T-helper 1 cell treated with Interleukin-12 subunit alpha and Interleukin-12 subunit beta and Interleukin-4 antibody, amounts not matched to agents 30 μg/mL and 1 μg/mL, for 36 hours (primary cell): ENCODE results near the gene ERI3.
A peak's percentile ranks its signal among the peaks of the same experiment; 100 is the strongest.

ENCODE experiments used
- H3K27ac Mint-ChIP-seq: one replicate; pipeline ENCODE4 v1.8.0; 2021; ENCODE audit warnings: mild to moderate bottlenecking, mixed read lengths
- H3K27me3 Mint-ChIP-seq: one replicate; pipeline ENCODE4 v1.8.0; 2021; ENCODE audit warnings: low read depth, mixed read lengths
- H3K36me3 Mint-ChIP-seq: one replicate; pipeline ENCODE4 v1.8.0; 2021; ENCODE audit warnings: low read depth, mixed read lengths
- H3K4me1 Mint-ChIP-seq: one replicate; pipeline ENCODE4 v1.8.0; 2021; ENCODE audit warnings: low read depth, mixed read lengths
- H3K4me3 Mint-ChIP-seq: one replicate; pipeline ENCODE4 v1.8.0; 2021; ENCODE audit warnings: mild to moderate bottlenecking, moderate library complexity, mixed read lengths
- H3K9me3 Mint-ChIP-seq: one replicate; pipeline ENCODE4 v1.8.0; 2021; ENCODE audit warnings: mixed read lengths

Gene ERI3

DNA sequence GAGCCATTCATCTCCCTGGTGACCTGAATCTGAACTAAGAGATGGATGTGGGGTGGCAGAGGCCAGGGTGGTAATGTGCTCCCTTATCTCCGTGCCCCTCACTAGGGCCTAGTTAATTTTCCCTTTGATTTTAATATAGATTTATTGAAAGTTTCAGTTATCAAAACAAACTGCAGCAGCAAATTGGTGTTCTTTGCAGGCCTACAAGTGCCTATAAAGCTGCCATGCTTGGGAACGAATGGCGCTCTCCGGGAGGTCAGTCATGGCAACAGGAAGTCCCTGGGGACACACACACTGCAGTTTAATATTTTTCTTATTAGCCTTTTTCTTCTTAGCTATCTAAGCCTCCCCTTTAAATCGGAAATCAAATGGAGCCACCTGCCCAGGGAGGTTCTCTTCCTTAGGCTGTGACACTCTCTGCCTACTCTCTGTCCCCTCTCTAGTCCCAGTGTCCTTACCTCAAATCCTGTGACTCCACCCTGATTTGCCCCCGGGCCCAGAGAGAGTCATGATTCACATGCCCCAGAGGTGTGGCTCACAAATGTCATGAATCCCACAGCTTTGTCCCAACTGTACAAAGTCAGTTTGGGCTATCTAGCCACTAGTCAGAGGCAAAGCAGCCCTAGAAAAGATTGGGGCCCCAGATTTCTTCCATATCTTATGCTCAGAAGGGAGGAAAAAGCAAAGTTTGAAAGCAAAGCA, 4.3 kb upstream of the ERI3 start:
- Mint-ChIP-seq H3K36me3 (no peaks in the 10 kb centered on the region), H3K27me3 (peaks cover 12% of the 10 kb centered on the region), H3K4me3 (no peak overlapping the region), H3K27ac (no peak overlapping the region), H3K9me3 (no peaks in the 10 kb centered on the region), H3K4me1 (peaks cover 9% of the 10 kb centered on the region)

DNA sequence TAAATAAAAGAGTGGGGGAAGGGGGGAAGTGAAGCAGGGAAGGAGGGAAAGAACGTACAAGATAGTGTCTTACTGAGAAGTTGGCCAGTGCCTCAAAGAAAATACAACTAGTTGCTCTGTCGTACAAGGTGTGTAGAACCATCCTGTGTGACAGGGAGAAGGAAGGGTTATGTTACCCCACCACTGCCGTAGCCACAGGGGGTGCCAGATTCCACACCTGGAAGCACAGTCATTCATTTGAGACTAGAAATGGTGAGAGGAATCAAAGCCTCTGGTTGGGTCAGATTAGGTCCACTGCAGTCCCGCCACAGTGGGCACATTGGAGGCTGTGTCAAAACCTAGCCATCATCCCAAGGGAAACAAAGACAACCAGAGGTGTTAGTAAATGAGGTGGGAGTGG, 2.7 kb upstream of the ERI3 start:
- H3K4me3 Mint-ChIP-seq = no peak overlapping the region
- H3K27me3 Mint-ChIP-seq = peaks cover 1% of the 10 kb centered on the region
- no peaks in the 10 kb centered on the region for H3K9me3 Mint-ChIP-seq
- H3K27ac Mint-ChIP-seq = no peak overlapping the region
- H3K36me3 Mint-ChIP-seq = no peaks in the 10 kb centered on the region
- H3K4me1 Mint-ChIP-seq = peaks cover 25% of the 10 kb centered on the region

DNA sequence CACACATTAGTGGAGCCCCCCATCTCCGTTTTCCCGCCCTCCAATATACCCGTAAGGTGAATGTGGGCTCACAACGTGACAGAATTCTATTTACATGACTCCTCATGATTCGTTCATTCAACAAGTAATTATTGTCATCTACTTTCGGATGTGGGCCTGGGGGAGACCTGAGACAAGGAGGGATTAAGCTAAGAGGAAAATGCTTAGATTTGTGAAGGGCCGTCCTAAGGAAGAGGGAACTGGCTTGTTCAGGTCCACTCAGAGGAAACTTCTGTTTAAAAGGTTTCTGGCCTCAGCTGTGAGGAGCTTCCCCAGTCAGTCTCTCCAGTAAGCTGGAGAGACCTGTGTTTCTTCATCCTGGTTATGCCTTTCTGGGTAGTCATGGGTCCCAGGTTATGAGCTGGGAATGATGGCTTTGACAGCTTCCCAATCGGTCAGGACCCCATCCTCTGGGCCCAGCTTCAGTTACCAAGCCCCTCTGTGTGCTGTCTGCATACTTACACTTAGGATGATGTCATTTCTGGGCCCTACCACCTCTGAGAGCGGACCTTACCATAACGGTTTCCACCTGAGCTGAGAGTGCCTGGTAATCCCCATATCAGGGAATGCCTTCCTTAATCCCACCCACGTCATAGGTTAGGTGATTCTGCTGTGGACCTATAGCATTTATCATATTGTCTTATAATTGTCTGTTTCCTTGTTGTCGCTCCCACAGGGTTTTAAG, 687 bp upstream of the ERI3 start:
- Mint-ChIP-seq H3K27me3 (no peaks in the 10 kb centered on the region), H3K9me3 (no peaks in the 10 kb centered on the region), H3K36me3 (no peaks in the 10 kb centered on the region), H3K4me1 (peaks cover 27% of the 10 kb centered on the region), H3K27ac (peak overlapping the region; percentile 90), H3K4me3 (peak overlapping the region; percentile 95)

DNA sequence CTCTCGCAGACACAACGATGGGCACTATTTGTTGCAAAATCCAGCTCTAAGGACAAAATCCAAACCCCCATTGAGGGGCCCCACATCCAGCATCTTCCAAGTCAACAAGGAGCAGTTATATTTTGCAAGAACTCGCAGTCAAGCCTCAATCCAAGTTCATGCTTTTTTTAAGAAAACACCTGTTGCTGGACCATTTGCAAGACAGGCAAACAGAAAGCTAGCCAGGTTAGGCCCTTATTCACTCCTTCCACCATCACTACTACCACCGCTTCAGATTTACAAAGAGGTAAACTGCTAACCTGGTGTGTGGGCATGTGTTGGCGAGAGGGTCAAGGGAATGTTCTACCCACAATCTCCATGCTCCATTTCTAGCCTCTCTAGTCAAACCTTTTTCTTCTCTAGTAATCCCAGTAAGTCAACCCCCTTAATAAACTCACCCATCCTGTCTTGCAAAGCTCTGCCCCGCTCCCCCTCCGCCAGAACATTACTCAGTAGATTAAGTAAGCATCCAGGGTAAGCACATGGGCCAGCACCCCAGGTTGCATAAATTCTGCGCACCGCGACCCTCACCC, 703 bp downstream of the ERI3 start:
- H3K27ac Mint-ChIP-seq = peak overlapping the region; percentile 84
- no peaks in the 10 kb centered on the region for H3K36me3 Mint-ChIP-seq
- H3K4me1 Mint-ChIP-seq = peaks cover 27% of the 10 kb centered on the region
- H3K27me3 Mint-ChIP-seq = no peaks in the 10 kb centered on the region
- H3K4me3 Mint-ChIP-seq = peak overlapping the region; percentile 89
- H3K9me3 Mint-ChIP-seq = no peaks in the 10 kb centered on the region

DNA sequence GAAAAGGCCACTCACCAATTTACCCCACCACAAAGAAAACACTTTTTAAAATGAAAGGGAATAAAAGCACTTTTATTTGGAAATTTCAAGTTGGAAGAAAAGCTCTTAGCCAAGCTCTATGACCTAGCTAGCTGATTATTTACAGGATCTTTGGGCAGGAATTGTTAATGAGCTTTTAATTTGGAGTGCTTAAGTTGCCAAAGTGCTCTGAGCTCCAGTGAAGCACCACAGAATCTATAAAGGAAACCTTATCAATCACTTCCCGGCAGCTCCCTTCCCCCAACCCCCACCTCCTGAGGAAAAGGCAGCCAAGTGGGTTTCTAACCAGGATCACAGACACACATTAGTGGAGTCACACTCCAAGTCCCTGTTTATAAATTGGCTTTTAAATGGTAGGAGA, 1.5 kb downstream of the ERI3 start:
- Mint-ChIP-seq H3K9me3 (no peaks in the 10 kb centered on the region), H3K4me3 (peak overlapping the region; percentile 89), H3K27ac (no peak overlapping the region), H3K4me1 (peaks cover 27% of the 10 kb centered on the region), H3K27me3 (no peaks in the 10 kb centered on the region), H3K36me3 (no peaks in the 10 kb centered on the region)

DNA sequence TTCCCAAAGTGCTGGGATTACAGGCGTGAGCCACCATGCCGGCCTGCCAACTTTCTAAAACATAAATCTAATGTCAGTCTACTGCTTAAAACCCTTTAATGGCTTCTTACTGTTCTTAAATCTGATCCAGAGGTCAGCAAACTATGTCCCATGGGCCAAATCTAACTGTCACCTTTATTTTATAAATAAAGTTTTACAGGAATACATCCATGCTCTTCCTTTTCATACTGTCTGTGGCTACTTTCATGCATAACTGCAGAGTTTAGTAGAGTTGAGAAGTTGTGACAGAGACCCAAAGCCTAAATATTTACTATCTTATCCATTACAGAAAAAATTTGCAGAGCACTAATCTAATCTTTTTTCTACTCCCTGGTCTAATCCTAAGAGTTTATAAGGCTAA, 3.8 kb downstream of the ERI3 start:
- Mint-ChIP-seq H3K27me3 (no peaks in the 10 kb centered on the region), H3K27ac (no peak overlapping the region), H3K36me3 (no peaks in the 10 kb centered on the region), H3K4me3 (no peak overlapping the region), H3K4me1 (peaks cover 27% of the 10 kb centered on the region), H3K9me3 (no peaks in the 10 kb centered on the region)

DNA sequence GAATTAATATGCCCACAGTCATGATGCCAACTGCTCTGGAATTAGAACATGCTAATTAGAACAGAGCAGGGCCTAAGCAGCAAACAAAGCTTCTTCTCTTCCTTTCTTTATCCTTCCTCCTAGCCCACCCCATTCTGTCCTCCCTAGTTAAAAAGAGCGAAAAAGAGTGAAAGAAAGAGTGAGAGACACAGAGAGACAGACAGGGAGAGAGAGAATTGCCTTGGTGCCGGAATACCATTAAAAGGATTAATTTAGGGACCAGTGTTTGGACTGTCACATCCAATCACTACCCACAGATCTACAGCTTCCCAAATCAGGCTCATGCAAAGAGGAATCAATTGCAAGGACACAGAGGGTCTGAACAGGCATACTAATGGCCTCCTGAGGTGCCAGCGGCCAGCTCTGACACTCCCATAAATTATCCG, 7.0 kb downstream of the ERI3 start:
- Mint-ChIP-seq H3K4me1 (peaks cover 6% of the 10 kb centered on the region), H3K36me3 (no peaks in the 10 kb centered on the region), H3K9me3 (no peaks in the 10 kb centered on the region), H3K27me3 (no peaks in the 10 kb centered on the region), H3K4me3 (no peak overlapping the region), H3K27ac (no peak overlapping the region)

DNA sequence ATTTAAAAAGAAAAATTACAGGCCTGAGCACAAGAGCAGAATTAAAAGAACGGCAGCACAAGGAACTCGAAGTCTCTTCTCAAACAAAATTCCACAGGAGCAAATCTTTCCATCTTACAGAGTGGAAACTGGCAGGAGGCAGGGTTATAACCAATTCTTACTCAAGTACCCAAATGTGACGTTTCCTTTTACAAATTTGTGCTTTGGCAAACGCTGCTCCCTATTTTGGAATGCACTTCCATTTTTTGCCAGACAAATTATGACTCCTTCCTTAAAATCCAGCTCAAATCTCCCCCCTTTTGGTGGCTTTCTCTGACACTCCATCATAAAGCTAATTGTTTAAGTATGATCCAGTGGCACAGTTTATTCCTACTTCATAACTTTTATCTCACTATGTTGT, 7.8 kb downstream of the ERI3 start:
- H3K9me3 Mint-ChIP-seq = no peaks in the 10 kb centered on the region
- H3K36me3 Mint-ChIP-seq = no peaks in the 10 kb centered on the region
- no peak overlapping the region for H3K27ac Mint-ChIP-seq
- no peaks in the 10 kb centered on the region for H3K27me3 Mint-ChIP-seq
- H3K4me1 Mint-ChIP-seq = no peaks in the 10 kb centered on the region
- no peak overlapping the region for H3K4me3 Mint-ChIP-seq

DNA sequence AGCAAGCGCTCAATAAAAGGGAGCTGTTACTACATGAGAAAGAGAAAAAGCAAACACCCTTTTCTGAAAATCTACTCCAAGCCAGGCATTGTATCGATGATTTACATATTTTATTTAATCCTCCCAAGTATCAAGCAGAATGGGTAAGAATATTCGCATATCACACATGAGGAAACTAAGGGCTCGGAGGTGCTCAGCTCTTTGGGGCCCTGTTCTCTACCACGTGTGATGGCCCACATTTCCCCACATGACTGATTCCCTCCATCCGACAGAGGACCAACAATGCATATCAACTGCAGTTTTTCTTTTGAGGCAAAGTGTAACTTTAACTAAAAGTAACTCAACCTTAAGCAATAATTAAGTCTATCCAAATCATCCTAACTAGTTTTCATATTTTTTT, 8.2 kb downstream of the ERI3 start:
- no peaks in the 10 kb centered on the region for H3K36me3 Mint-ChIP-seq
- no peaks in the 10 kb centered on the region for H3K9me3 Mint-ChIP-seq
- no peaks in the 10 kb centered on the region for H3K27me3 Mint-ChIP-seq
- H3K4me1 Mint-ChIP-seq = no peaks in the 10 kb centered on the region
- H3K27ac Mint-ChIP-seq = no peak overlapping the region
- no peak overlapping the region for H3K4me3 Mint-ChIP-seq

DNA sequence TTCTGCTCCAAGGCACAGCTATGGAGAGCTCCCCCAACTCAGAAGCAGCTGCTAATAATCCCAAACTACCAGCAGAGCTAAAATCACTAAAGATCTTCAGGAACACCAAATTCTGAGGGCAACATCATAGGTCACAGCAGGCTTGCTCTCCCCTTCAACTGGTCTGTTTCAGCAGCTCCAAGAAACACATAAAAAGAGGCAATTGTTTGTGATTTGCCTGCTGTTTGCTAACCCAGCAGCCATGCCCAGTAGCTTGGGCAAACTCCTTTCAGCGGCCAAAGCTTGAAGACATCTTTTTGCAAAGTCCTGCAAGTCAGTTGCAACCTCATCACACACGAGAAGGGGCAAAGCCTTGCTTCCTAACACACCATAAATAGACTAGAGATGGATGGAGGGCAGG, 8.9 kb downstream of the ERI3 start:
- H3K4me1 Mint-ChIP-seq = no peaks in the 10 kb centered on the region
- no peaks in the 10 kb centered on the region for H3K27me3 Mint-ChIP-seq
- no peak overlapping the region for H3K27ac Mint-ChIP-seq
- H3K36me3 Mint-ChIP-seq = no peaks in the 10 kb centered on the region
- no peak overlapping the region for H3K4me3 Mint-ChIP-seq
- no peaks in the 10 kb centered on the region for H3K9me3 Mint-ChIP-seq

DNA sequence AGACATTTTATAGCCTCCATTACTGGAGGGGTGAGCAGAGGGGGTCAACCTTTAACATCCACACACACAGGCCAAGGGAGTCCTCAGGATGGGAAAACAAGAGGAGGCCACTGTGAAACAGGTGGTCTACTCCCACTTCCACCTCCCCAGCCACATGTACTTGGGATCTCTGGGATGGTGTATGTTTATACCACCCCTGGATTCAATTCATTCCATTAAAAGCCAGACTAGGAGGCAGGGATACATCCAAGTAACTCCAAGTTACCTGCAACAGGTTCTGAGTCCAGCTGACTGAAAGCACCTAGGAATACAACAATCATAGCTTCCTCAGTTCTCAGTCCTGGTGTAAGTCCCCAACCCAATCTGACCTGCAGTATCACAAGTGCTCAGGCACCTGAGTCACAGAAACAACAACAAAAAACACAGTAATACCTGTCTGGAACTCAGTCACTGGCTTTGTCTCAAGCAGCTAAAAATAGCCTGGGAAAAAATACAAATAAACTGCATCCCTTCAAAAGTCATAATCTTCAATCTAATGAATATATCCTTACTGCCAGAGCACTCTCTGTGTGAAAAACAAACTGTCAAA, 9.8 kb downstream of the ERI3 start:
- no peak overlapping the region for H3K4me3 Mint-ChIP-seq
- no peaks in the 10 kb centered on the region for H3K27me3 Mint-ChIP-seq
- no peak overlapping the region for H3K27ac Mint-ChIP-seq
- H3K9me3 Mint-ChIP-seq = no peaks in the 10 kb centered on the region
- H3K4me1 Mint-ChIP-seq = no peaks in the 10 kb centered on the region
- H3K36me3 Mint-ChIP-seq = peaks cover 3% of the 10 kb centered on the region

DNA sequence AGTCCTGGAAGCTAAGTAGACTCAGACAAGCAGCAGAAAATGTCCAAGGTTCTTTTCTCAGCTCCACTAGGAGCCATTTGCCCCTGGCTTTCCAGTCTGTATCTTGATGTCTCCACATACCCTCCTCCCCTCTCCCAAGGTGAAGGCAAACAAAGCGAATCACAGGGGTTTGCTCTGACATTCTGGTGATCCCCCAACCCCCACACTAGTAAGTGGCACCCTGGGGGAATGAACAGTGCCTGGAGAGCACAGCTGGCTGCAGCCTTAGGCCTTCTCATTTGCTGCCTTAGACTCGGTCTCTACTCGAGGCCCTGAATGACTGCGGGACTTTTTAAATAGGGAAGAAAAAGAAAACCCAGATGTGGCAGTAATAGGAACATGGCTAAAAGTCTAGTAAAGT, 15.3 kb downstream of the ERI3 start:
- peaks cover 31% of the 10 kb centered on the region for H3K36me3 Mint-ChIP-seq

DNA sequence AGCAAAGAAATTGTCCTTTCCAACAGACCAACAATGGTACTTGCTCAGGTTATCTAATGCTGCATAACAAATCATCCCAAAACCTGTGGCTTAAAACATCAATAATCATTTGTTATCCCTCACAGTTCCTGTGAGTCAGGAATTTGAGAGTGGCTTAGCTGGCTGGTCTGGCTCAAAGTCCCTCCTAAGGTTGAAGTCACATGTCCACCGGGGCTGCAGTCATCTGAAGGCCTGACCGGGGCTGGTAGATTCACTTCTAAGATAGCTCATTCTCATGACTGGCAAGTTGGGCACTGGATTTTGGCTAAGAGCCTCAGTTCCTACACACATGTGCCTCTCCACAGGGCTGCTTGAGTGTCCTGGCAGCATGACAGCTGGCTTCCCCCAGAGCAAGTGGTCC, 16.9 kb downstream of the ERI3 start:
- H3K9me3 Mint-ChIP-seq = peaks cover 4% of the 10 kb centered on the region
- peaks cover 1% of the 10 kb centered on the region for H3K4me1 Mint-ChIP-seq
- no peak overlapping the region for H3K4me3 Mint-ChIP-seq
- H3K36me3 Mint-ChIP-seq = peaks cover 31% of the 10 kb centered on the region
- no peak overlapping the region for H3K27ac Mint-ChIP-seq
- no peaks in the 10 kb centered on the region for H3K27me3 Mint-ChIP-seq

More for the DNA sequence above, 15.3 kb downstream of the ERI3 start:
- peaks cover 1% of the 10 kb centered on the region for H3K4me1 Mint-ChIP-seq
- no peak overlapping the region for H3K27ac Mint-ChIP-seq
- peaks cover 4% of the 10 kb centered on the region for H3K9me3 Mint-ChIP-seq
- H3K4me3 Mint-ChIP-seq = no peak overlapping the region
- no peaks in the 10 kb centered on the region for H3K27me3 Mint-ChIP-seq

DNA sequence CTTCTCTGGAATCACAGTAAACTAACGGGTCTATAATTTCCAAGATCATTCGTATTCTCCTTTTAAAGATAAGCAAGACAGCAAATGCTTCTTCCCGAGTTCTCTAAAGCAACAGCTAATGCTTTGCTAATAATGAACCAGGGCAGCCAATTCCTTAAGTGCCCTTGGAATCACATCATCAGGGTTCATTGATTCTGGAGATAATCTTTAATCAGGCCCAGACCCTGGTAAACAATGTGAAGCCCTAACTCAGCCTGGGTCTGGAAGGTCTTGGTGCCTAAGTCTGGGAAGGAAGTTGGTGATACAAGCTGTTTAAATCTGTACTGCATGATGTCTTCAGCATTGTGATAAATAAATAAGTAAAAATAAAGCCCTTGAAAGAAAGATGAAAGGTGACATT, 18.4 kb downstream of the ERI3 start:
- H3K4me1 Mint-ChIP-seq = peaks cover 1% of the 10 kb centered on the region
- H3K4me3 Mint-ChIP-seq = no peak overlapping the region
- no peaks in the 10 kb centered on the region for H3K27me3 Mint-ChIP-seq
- peaks cover 4% of the 10 kb centered on the region for H3K9me3 Mint-ChIP-seq
- no peak overlapping the region for H3K27ac Mint-ChIP-seq
- peaks cover 31% of the 10 kb centered on the region for H3K36me3 Mint-ChIP-seq

DNA sequence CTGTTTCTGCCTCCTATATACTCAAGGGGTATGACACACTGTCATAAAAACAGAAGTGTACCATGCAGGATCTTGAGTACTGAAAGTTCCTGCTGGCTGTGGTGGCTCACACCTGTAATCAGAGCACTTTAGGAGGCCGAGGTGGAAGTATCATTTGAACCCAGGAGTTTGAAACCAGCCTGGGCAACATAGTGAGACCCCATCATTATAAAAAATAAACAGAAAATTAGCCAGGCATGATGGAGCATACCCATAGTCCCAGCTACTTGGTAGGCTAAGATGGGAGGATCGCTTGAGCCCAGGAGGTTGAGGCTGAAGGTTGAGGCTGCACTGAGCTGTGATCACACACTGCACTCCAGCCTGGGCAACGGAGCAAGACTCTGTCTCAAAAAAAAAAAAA, 20.1 kb downstream of the ERI3 start:
- peaks cover 27% of the 10 kb centered on the region for H3K36me3 Mint-ChIP-seq
- peaks cover 1% of the 10 kb centered on the region for H3K4me1 Mint-ChIP-seq
- H3K27ac Mint-ChIP-seq = no peak overlapping the region
- no peaks in the 10 kb centered on the region for H3K27me3 Mint-ChIP-seq
- no peak overlapping the region for H3K4me3 Mint-ChIP-seq
- peaks cover 4% of the 10 kb centered on the region for H3K9me3 Mint-ChIP-seq
